AG20443 (cell line): ENCODE data around the gene SHLD1.

Source experiments
- DNase-seq: peaks from one replicate; pipeline ENCODE4 v3.0.0; 2012; ENCODE audit warnings: low spot score, mixed read lengths

The SHLD1 gene

GRCh38 chr20:5820738-5821137, 70.5 kb downstream of the SHLD1 start:
- no peak for DNase-seq

GRCh38 chr20:5821627-5822215, 71.5 kb downstream of the SHLD1 start:
- no peak for DNase-seq

GRCh38 chr20:5822569-5822968, 72.4 kb downstream of the SHLD1 start:
- no peak for DNase-seq

GRCh38 chr20:5825130-5825719, 75.0 kb downstream of the SHLD1 start:
- DNase-seq: no peak

- no peak for DNase-seq
These were observed 77.1 kb downstream of the SHLD1 start for GRCh38 chr20:5827098-5827853.

GRCh38 chr20:5827861-5828260, 77.7 kb downstream of the SHLD1 start:
- DNase-seq: no peak

GRCh38 chr20:5829241-5829809, 79.1 kb downstream of the SHLD1 start:
- no peak for DNase-seq

- DNase-seq: no peak
These were observed 81.5 kb downstream of the SHLD1 start for GRCh38 chr20:5831539-5832237.

GRCh38 chr20:5833309-5833941, 83.2 kb downstream of the SHLD1 start:
- DNase-seq: no peak

- DNase-seq: no peak
These were observed 84.3 kb downstream of the SHLD1 start for GRCh38 chr20:5834436-5835005.

- DNase-seq: peak; percentile 66
These were observed 85.2 kb downstream of the SHLD1 start for GRCh38 chr20:5835321-5835821.

- peak; percentile 57 for DNase-seq
These were observed 85.7 kb downstream of the SHLD1 start for GRCh38 chr20:5835871-5836270.

GRCh38 chr20:5836569-5836968, 86.4 kb downstream of the SHLD1 start:
- DNase-seq: no peak

- no peak for DNase-seq
These were observed 90.3 kb downstream of the SHLD1 start for GRCh38 chr20:5840411-5841002.

- DNase-seq: no peak
These were observed 91.3 kb downstream of the SHLD1 start for GRCh38 chr20:5841522-5841921.

- DNase-seq: no peak
These were observed 92.3 kb downstream of the SHLD1 start for GRCh38 chr20:5842465-5842864.

- DNase-seq: no peak
These were observed 92.9 kb downstream of the SHLD1 start for GRCh38 chr20:5843054-5843592.

- DNase-seq: peak; percentile 53
These were observed 94.0 kb downstream of the SHLD1 start for GRCh38 chr20:5844063-5844681.

GRCh38 chr20:5845681-5846615, 95.7 kb downstream of the SHLD1 start:
- DNase-seq: no peak
